ENCODE data around the gene HECW1.

HECW1 gene

GRCh38 chr7:43394441-43395130 lies 282.1 kb downstream of the HECW1 start:
- Histone ChIP-seq H3K27ac (no peak overlapping the region), H3K4me3 (ENCODE audit: low read depth, low read length) (no peak overlapping the region), H3K36me3 (no peaks in the 10 kb centered on the region), H3K9me3 (ENCODE audit: severe bottlenecking) (no peaks in the 10 kb centered on the region), H3K27me3 (ENCODE audit: insufficient read depth, low read depth, severe bottlenecking) (no peaks in the 10 kb centered on the region)
- no peak for DNase-seq
- no peak for TF ChIP-seq CTCF (IDR thresholded peaks at IDR 0.05; ENCODE audit: low read depth, low read length)

GRCh38 chr7:43395351-43395750 lies 282.9 kb downstream of the HECW1 start:
- DNase-seq, result no peak
- no peak overlapping the region for H3K4me3 ChIP-seq (ENCODE audit: low read depth, low read length)
- H3K9me3 ChIP-seq (ENCODE audit: severe bottlenecking), result no peaks in the 10 kb centered on the region
- H3K27ac ChIP-seq, result no peak overlapping the region
- no peaks in the 10 kb centered on the region for H3K27me3 ChIP-seq (ENCODE audit: insufficient read depth, low read depth, severe bottlenecking)
- TF ChIP-seq CTCF (IDR thresholded peaks at IDR 0.05; ENCODE audit: low read depth, low read length), result no peak
- no peaks in the 10 kb centered on the region for H3K36me3 ChIP-seq

- Histone ChIP-seq H3K36me3 (no peaks in the 10 kb centered on the region), H3K27ac (no peak overlapping the region), H3K4me3 (ENCODE audit: low read depth, low read length) (no peak overlapping the region), H3K9me3 (ENCODE audit: severe bottlenecking) (no peaks in the 10 kb centered on the region), H3K27me3 (ENCODE audit: insufficient read depth, low read depth, severe bottlenecking) (no peaks in the 10 kb centered on the region)
- no peak for TF ChIP-seq CTCF (IDR thresholded peaks at IDR 0.05; ENCODE audit: low read depth, low read length)
- DNase-seq, result no peak
Observed at GRCh38 chr7:43396187-43396740, 283.8 kb downstream of the HECW1 start.

- no peak for TF ChIP-seq CTCF (IDR thresholded peaks at IDR 0.05; ENCODE audit: low read depth, low read length)
- Histone ChIP-seq H3K36me3 (no peaks in the 10 kb centered on the region), H3K27me3 (ENCODE audit: insufficient read depth, low read depth, severe bottlenecking) (no peaks in the 10 kb centered on the region), H3K9me3 (ENCODE audit: severe bottlenecking) (no peaks in the 10 kb centered on the region), H3K4me3 (ENCODE audit: low read depth, low read length) (no peak overlapping the region), H3K27ac (no peak overlapping the region)
- DNase-seq, result no peak
Observed at GRCh38 chr7:43398831-43399230, 286.4 kb downstream of the HECW1 start.

GRCh38 chr7:43405948-43406347 lies 293.5 kb downstream of the HECW1 start:
- no peak overlapping the region for H3K27ac ChIP-seq
- TF ChIP-seq CTCF (IDR thresholded peaks at IDR 0.05; ENCODE audit: low read depth, low read length), result no peak
- no peaks in the 10 kb centered on the region for H3K27me3 ChIP-seq (ENCODE audit: insufficient read depth, low read depth, severe bottlenecking)
- no peak overlapping the region for H3K4me3 ChIP-seq (ENCODE audit: low read depth, low read length)
- no peaks in the 10 kb centered on the region for H3K36me3 ChIP-seq
- DNase-seq, result no peak
- no peaks in the 10 kb centered on the region for H3K9me3 ChIP-seq (ENCODE audit: severe bottlenecking)

- Histone ChIP-seq H3K9me3 (ENCODE audit: severe bottlenecking) (no peaks in the 10 kb centered on the region), H3K27ac (no peak overlapping the region), H3K36me3 (no peaks in the 10 kb centered on the region), H3K4me3 (ENCODE audit: low read depth, low read length) (no peak overlapping the region), H3K27me3 (ENCODE audit: insufficient read depth, low read depth, severe bottlenecking) (no peaks in the 10 kb centered on the region)
- TF ChIP-seq CTCF (IDR thresholded peaks at IDR 0.05; ENCODE audit: low read depth, low read length), result no peak
- no peak for DNase-seq
Observed at GRCh38 chr7:43406961-43407360, 294.5 kb downstream of the HECW1 start.
